Fibroblast of mammary gland (primary cell): ENCODE results near the gene GRIK1.

Experiments used
- DNase-seq: peaks from one replicate; pipeline ENCODE4 v3.0.0-alpha.2; 2010; ENCODE audit warnings: low read depth
- H3K4me3 ChIP-seq: 2 replicates; pipeline ENCODE4 v1.5.1; 2011; ENCODE audit warnings: low read depth, mild to moderate bottlenecking, low read length, moderate library complexity; ENCODE audit not compliant: control insufficient read depth
- TF ChIP-seq, protein P1 (sequence below): conservative IDR thresholded peaks from 2 replicates; pipeline ENCODE4 v1.5.1; 2011; ENCODE audit warnings: low read depth, low read length, inconsistent platforms; ENCODE audit not compliant: control insufficient read depth, insufficient read depth

GRIK1 gene

GRCh38 chr21:29938776-29939103 is 1.1 kb downstream of the GRIK1 start:
- TF ChIP-seq, protein P1, sequence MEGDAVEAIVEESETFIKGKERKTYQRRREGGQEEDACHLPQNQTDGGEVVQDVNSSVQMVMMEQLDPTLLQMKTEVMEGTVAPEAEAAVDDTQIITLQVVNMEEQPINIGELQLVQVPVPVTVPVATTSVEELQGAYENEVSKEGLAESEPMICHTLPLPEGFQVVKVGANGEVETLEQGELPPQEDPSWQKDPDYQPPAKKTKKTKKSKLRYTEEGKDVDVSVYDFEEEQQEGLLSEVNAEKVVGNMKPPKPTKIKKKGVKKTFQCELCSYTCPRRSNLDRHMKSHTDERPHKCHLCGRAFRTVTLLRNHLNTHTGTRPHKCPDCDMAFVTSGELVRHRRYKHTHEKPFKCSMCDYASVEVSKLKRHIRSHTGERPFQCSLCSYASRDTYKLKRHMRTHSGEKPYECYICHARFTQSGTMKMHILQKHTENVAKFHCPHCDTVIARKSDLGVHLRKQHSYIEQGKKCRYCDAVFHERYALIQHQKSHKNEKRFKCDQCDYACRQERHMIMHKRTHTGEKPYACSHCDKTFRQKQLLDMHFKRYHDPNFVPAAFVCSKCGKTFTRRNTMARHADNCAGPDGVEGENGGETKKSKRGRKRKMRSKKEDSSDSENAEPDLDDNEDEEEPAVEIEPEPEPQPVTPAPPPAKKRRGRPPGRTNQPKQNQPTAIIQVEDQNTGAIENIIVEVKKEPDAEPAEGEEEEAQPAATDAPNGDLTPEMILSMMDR: no peak
- H3K4me3 ChIP-seq: peak overlapping the region; percentile 39
- no peak for DNase-seq

GRCh38 chr21:29933088-29933487 is 6.7 kb downstream of the GRIK1 start:
- H3K4me3 ChIP-seq: no peak overlapping the region
- no peak for DNase-seq
- TF ChIP-seq, protein P1: no peak

DNA sequence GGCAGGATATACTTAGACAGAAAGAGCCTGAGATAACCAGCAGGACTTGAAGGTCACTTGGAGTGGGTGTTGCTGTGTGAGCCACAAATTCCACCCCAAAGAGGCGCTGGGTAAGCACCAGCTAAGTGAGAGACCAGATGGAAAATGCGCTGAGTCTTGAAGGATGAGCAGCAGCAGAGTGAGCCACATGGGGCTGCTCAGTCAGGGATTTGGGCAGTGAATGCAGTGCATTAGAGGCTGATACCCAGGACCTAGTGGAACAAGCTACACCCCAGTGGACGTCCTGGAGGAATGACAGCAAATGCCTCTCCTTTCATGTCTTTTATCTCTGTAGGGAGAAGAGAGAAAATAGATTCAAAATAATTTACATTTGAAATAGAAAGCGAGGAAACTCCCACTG is 11.3 kb downstream of the GRIK1 start:
- no peak overlapping the region for H3K4me3 ChIP-seq
- no peak for DNase-seq
- TF ChIP-seq, protein P1: no peak

- no peak overlapping the region for H3K4me3 ChIP-seq
- TF ChIP-seq, protein P1: no peak
- DNase-seq: no peak
Observed at GRCh38 chr21:29920938-29921337, 18.9 kb downstream of the GRIK1 start.

DNA sequence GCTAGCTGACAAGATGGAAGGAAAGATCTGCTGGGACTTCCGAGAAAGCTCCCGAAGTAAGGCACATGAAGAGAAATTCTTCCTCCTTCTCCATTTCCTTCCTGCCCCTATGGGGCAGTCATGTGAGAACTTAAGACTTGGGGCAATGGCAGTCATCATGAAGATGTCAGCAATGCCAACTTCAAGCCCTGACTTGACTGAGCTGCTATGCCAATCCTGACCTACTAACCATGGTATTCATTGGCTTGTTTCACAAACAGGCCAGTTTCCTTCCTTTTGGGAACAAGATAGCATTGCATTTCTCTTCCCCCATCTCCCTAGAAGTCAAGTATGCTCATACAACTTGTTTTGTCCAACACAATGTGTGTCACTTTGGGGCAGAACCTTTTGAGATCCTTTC is 25.5 kb downstream of the GRIK1 start:
- TF ChIP-seq, protein P1: no peak
- H3K4me3 ChIP-seq: no peak overlapping the region
- DNase-seq: no peak

- DNase-seq: no peak
- TF ChIP-seq, protein P1: no peak
- H3K4me3 ChIP-seq: no peak overlapping the region
Observed at GRCh38 chr21:29909571-29909970, 30.2 kb downstream of the GRIK1 start.

- no peak overlapping the region for H3K4me3 ChIP-seq
- DNase-seq: peak; percentile 84
- TF ChIP-seq, protein P1: no peak
Observed at GRCh38 chr21:29904359-29905282, 35.2 kb downstream of the GRIK1 start.
